ENCODE measurements around the gene DLGAP5. TPM values are rescaled to one million over a fixed set of nuclear protein-coding genes. Genes with fewer than 3 reads are reported as not detected.
A peak's percentile ranks its signal among the peaks of the same experiment; 100 is the strongest.

Gene DLGAP5
- total RNA-seq, 2 experiments from 2014 or later = 79.7 to 84.8 TPM

GRCh38 chr14:55131370-55132137 lies 59.8 kb downstream of the DLGAP5 start:
- H3K27me3 Mint-ChIP-seq = peaks cover 14% of the 10 kb centered on the region
- peaks cover 40% of the 10 kb centered on the region for H3K36me3 Mint-ChIP-seq
- H3K9me3 Mint-ChIP-seq = no peaks in the 10 kb centered on the region
- DNase-seq (no peak), ATAC-seq (ENCODE audit: low read depth) (peak; percentile 25)
- H3K4me3 Mint-ChIP-seq = peak overlapping the region; percentile 85
- H3K4me1 Mint-ChIP-seq = peaks cover 28% of the 10 kb centered on the region
- POLR2A ChIA-PET = interaction anchor here (0.8 to 4.0 kb wide), 5 partner anchors 8 to 33 kb away, joined by 3 to 55 read pairs (median 5); no protein-coding TSS in a partner anchor
- no peak overlapping the region for H3K27ac Mint-ChIP-seq

DNA sequence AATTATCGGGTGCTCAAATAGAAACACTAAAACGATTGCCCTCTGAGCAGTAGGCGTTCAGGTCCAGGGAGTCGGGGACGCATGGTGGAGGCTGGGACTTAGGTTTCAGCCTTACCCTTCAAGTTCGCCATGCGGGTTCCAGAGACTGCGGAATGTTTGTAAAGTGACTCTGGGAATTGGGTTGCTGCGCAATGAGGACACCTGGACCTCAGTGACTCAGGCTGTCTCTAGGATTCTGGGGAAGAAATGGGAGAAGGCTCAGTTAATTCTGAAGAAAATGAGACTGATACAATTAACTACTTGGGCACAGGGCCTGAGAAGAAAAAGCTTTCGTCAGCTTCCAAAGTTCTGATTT lies 61.2 kb downstream of the DLGAP5 start:
- POLR2A ChIA-PET = interaction anchor here (1.2 to 4.0 kb wide), 7 partner anchors 9 to 38 kb away, joined by 4 to 55 read pairs (median 5); no protein-coding TSS in a partner anchor
- peak overlapping the region; percentile 27 for H3K27ac Mint-ChIP-seq

GRCh38 chr14:55129428-55130195 lies 61.8 kb downstream of the DLGAP5 start:
- H3K4me3 Mint-ChIP-seq = peak overlapping the region; percentile 85
- ATAC-seq (ENCODE audit: low read depth) (peak; percentile 76), DNase-seq (peak; percentile 77)
- POLR2A ChIA-PET = interaction anchor here (0.6 to 4.0 kb wide), 10 partner anchors 9 to 62 kb away, joined by 3 to 55 read pairs (median 4); partner anchors contain the start of gene DLGAP5
- no peaks in the 10 kb centered on the region for H3K9me3 Mint-ChIP-seq
- peak overlapping the region; percentile 27 for H3K27ac Mint-ChIP-seq
- peaks cover 43% of the 10 kb centered on the region for H3K4me1 Mint-ChIP-seq
- H3K36me3 Mint-ChIP-seq = peaks cover 35% of the 10 kb centered on the region
- peaks cover 14% of the 10 kb centered on the region for H3K27me3 Mint-ChIP-seq

More for the DNA sequence above, 61.2 kb downstream of the DLGAP5 start:
- H3K27me3 Mint-ChIP-seq = peaks cover 14% of the 10 kb centered on the region
- peaks cover 37% of the 10 kb centered on the region for H3K36me3 Mint-ChIP-seq
- no peaks in the 10 kb centered on the region for H3K9me3 Mint-ChIP-seq
- peaks cover 38% of the 10 kb centered on the region for H3K4me1 Mint-ChIP-seq
- ATAC-seq (ENCODE audit: low read depth) (no peak), DNase-seq (no peak)
- peak overlapping the region; percentile 85 for H3K4me3 Mint-ChIP-seq

- POLR2A ChIA-PET = interaction anchor here (0.6 to 4.0 kb wide), 10 partner anchors 10 to 63 kb away, joined by 3 to 55 read pairs (median 4); partner anchors contain the start of gene DLGAP5
- Mint-ChIP-seq H3K4me3 (peak within 1 kb of the TSS; percentile 85), H3K36me3 (peaks cover 30% of the 10 kb centered on the region), H3K4me1 (peaks cover 44% of the 10 kb centered on the region), H3K9me3 (no peaks in the 10 kb centered on the region), H3K27me3 (peaks cover 14% of the 10 kb centered on the region), H3K27ac (peak within 1 kb of the TSS; percentile 58)
- peak; percentile 59 for ATAC-seq (ENCODE audit: low read depth)
- peak; percentile 71 for DNase-seq
These were observed 62.3 kb downstream of the DLGAP5 start, which contains the start of gene LGALS3 for GRCh38 chr14:55129086-55129427. TSS of gene LGALS3 (plus strand) at chr14:55129252. CDS start at chr14:55137374, 8,122 bp downstream.

GRCh38 chr14:55128386-55129085 lies 62.8 kb downstream of the DLGAP5 start:
- peaks cover 44% of the 10 kb centered on the region for H3K4me1 Mint-ChIP-seq
- POLR2A ChIA-PET = interaction anchor here (0.8 to 4.0 kb wide), 8 partner anchors 11 to 39 kb away, joined by 3 to 55 read pairs (median 4); no protein-coding TSS in a partner anchor
- peak overlapping the region; percentile 58 for H3K27ac Mint-ChIP-seq
- H3K36me3 Mint-ChIP-seq = peaks cover 26% of the 10 kb centered on the region
- ATAC-seq (ENCODE audit: low read depth) (no peak), DNase-seq (no peak)
- H3K27me3 Mint-ChIP-seq = peaks cover 14% of the 10 kb centered on the region
- H3K4me3 Mint-ChIP-seq = peak overlapping the region; percentile 80
- H3K9me3 Mint-ChIP-seq = no peaks in the 10 kb centered on the region

DNA sequence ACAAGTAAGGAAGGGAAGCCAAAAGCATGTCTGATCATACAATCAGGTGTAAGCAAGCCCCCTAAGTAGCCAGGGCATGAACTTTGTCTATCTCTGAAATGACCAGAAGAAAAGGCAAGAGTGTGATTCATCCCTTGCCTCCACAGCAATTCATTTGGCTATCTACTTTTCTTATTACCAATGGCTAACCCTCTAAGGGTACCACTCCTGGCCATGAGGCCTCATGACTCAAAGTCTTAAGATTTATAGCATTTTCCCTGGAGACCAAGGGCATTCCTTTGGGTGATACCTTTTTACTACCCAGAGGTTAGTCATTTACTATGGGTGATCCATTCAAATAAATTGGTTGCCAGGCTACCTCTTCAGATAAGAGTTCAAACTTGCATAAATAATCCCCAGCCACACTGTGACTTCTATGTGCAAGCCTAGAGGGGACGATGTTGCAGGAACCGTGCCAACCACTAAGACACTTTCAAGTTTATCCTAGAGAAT lies 63.9 kb downstream of the DLGAP5 start:
- DNase-seq (no peak), ATAC-seq (ENCODE audit: low read depth) (no peak)
- H3K27ac Mint-ChIP-seq = no peak overlapping the region
- H3K36me3 Mint-ChIP-seq = peaks cover 15% of the 10 kb centered on the region
- no peak overlapping the region for H3K4me3 Mint-ChIP-seq
- H3K9me3 Mint-ChIP-seq = no peaks in the 10 kb centered on the region
- peaks cover 17% of the 10 kb centered on the region for H3K27me3 Mint-ChIP-seq
- peaks cover 42% of the 10 kb centered on the region for H3K4me1 Mint-ChIP-seq
- POLR2A ChIA-PET = interaction anchor here (1.0 to 2.9 kb wide), 2 partner anchors 14 to 25 kb away, joined by 3 to 17 read pairs; no protein-coding TSS in a partner anchor

GRCh38 chr14:55126932-55127459 lies 64.4 kb downstream of the DLGAP5 start:
- no peak for ATAC-seq (ENCODE audit: low read depth)
- Mint-ChIP-seq H3K4me1 (peaks cover 40% of the 10 kb centered on the region), H3K4me3 (no peak overlapping the region), H3K36me3 (peaks cover 10% of the 10 kb centered on the region), H3K9me3 (no peaks in the 10 kb centered on the region), H3K27me3 (peaks cover 19% of the 10 kb centered on the region), H3K27ac (no peak overlapping the region)
- POLR2A ChIA-PET = interaction anchor here (1.0 to 2.9 kb wide), 3 partner anchors 13 to 24 kb away, joined by 3 to 17 read pairs (median 3); no protein-coding TSS in a partner anchor
- no peak for DNase-seq

DNA sequence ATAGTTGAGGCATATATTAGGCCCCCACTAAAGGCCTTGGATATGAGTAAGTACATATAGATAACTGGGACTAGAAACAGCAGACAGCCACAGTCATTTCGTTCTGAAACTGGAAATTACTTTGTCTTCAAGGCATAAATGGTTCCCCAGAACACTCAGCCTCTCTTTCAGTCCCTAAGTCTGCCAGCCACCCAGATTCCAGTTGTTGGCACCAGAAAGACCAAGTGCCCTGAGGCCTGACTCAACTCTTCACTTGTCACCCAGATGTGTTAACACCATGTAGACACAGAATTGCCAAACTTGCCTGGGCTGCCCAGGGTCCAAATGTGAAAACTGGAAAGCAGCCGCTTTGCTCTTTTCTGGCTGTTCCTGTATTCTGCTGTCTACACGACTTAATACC lies 65.4 kb downstream of the DLGAP5 start:
- H3K36me3 Mint-ChIP-seq = peaks cover 3% of the 10 kb centered on the region
- no peak for DNase-seq
- ATAC-seq (ENCODE audit: low read depth) = no peak
- no peak overlapping the region for H3K4me3 Mint-ChIP-seq
- POLR2A ChIA-PET = interaction anchor here (0.9 to 2.9 kb wide), 4 partner anchors 16 to 28 kb away, joined by 3 to 17 read pairs (median 3); no protein-coding TSS in a partner anchor
- no peaks in the 10 kb centered on the region for H3K9me3 Mint-ChIP-seq
- H3K27me3 Mint-ChIP-seq = peaks cover 24% of the 10 kb centered on the region
- H3K27ac Mint-ChIP-seq = no peak overlapping the region
- H3K4me1 Mint-ChIP-seq = peaks cover 32% of the 10 kb centered on the region

DNA sequence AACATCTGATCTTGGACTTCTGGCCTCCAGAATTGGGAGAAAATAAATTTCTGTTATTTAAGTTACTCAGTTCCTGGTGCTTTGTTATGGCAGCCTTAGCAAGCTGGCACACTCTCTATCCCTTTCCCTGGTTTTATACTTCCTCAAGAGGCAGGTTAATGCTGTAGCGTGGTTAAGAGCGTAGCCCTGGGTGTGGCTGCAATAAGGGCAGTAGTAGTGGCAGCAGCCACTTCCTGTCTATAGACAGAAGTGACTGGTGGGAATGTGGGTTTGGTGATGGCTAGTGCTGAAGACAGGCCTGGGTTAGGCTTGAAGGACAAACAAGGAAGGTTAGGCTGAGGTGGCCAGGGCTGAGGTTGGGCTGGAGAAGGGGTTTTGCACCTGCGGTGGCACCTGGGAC lies 66.0 kb downstream of the DLGAP5 start:
- Mint-ChIP-seq H3K27me3 (peaks cover 28% of the 10 kb centered on the region), H3K4me1 (peaks cover 28% of the 10 kb centered on the region), H3K36me3 (peaks cover 3% of the 10 kb centered on the region), H3K9me3 (no peaks in the 10 kb centered on the region), H3K4me3 (peak overlapping the region; percentile 43), H3K27ac (no peak overlapping the region)
- POLR2A ChIA-PET = interaction anchor here (1.2 to 2.9 kb wide), 2 partner anchors 23 to 27 kb away, joined by 3 to 17 read pairs; no protein-coding TSS in a partner anchor
- peak; percentile 39 for DNase-seq
- peak; percentile 17 for ATAC-seq (ENCODE audit: low read depth)

- no peak overlapping the region for H3K4me3 Mint-ChIP-seq
- POLR2A ChIA-PET = interaction anchor here (0.6 to 2.9 kb wide), 3 partner anchors 22 to 46 kb away, joined by 3 to 17 read pairs (median 3); no protein-coding TSS in a partner anchor
These were observed 66.5 kb downstream of the DLGAP5 start for GRCh38 chr14:55124774-55125386.

DNA sequence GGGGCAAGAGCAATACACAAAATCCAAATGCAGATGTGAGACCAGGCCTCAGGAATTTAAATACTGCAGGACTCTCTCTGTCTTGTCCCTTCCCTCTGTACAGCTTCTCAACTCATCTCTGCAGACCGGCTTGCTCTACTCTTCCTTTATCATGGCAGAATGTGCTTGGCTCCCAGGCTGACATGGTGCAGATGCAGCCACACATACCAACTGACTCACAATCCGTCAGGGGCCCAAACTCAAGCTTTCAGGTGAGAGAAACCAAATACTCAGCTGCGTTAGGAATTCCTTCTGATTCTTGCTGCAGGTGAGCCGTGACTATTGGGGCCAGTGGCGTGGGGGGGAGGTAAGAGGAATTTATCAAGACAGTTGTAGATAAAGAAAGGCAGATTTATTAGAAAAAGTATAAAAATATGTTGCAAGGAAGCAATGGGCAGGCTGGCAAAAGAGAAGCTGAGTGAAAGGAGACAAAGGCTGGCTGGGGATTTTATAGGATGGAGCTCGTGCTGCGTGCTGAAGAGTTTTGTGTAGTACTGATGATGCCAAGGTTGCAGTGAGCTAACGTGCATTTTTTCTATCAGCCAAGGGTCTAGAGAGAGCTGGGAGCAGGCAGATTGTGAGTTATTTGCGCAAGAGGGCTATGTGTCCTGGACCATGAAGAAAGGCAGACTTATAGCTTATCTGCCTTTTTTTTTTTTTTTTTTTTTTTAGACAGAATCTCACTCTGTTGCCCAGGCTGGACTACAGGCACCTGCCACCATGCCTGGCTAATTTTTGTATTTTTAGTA lies 67.3 kb downstream of the DLGAP5 start:
- Mint-ChIP-seq H3K27me3 (peaks cover 31% of the 10 kb centered on the region), H3K4me3 (no peak overlapping the region), H3K4me1 (peaks cover 26% of the 10 kb centered on the region), H3K36me3 (no peaks in the 10 kb centered on the region), H3K9me3 (no peaks in the 10 kb centered on the region), H3K27ac (no peak overlapping the region)
- POLR2A ChIA-PET = interaction anchor here (0.6 to 2.9 kb wide), 3 partner anchors 8 to 45 kb away, joined by 3 to 17 read pairs (median 3); no protein-coding TSS in a partner anchor
- ATAC-seq (ENCODE audit: low read depth) (no peak), DNase-seq (no peak)

More at GRCh38 chr14:55124774-55125386, 66.5 kb downstream of the DLGAP5 start:
- H3K27ac Mint-ChIP-seq = peak overlapping the region; percentile 28
- ATAC-seq (ENCODE audit: low read depth) (no peak), DNase-seq (no peak)
- no peaks in the 10 kb centered on the region for H3K9me3 Mint-ChIP-seq
- peaks cover 26% of the 10 kb centered on the region for H3K4me1 Mint-ChIP-seq
- H3K27me3 Mint-ChIP-seq = peaks cover 30% of the 10 kb centered on the region
- H3K36me3 Mint-ChIP-seq = no peaks in the 10 kb centered on the region

Data from activated naive CD8-positive, alpha-beta T cell treated with anti-CD3 and anti-CD28 coated beads, Interleukin-2, amount 10 ng/mL, durations not matched to agents 7 days and 5 days (primary cell).